Measurements from ENCODE around the gene KSR1. TPM values are rescaled to one million over a fixed set of nuclear protein-coding genes. Genes with fewer than 3 reads are reported as not detected.

KSR1 gene
- polyA plus RNA-seq, 1 of the 3 experiments (the other 2 are of a cell fraction) = 7.5 TPM

DNA sequence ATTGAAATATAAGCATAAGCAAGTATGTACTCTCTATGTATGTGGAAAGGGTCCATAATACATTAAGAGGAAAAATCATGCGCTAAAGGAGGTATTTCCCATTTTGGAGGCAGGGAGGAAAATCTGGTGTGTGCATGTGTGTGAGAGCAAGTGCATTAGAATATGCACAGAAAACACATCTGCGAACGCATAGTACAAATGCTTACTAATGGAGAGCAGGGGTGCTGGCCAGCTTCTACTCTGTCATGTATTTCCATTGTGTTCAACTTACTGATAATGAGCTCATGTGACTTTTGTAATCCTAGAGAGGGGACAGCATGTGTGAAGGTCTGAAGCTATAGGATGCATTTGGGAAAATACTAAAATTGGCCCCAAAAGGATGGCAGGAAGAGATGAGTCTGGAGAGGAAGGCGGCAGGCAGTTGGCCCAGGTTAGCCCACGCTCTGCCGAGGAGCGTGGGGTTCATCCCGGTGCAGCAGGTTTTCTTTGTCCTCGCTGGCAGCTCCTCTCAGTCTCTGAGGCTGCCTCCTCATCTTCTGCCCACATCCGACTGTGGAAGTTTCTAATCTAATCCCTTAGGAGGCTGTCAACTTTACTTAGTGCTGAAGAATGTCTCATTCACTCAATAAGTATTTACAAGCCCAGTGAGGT lies 17.8 kb upstream of the KSR1 start:
- no peak overlapping the region for H3K27ac ChIP-seq (ENCODE audit: low read depth in 2 of 2, low read length in 1 of 2)
- H3K4me1 ChIP-seq (ENCODE audit: control insufficient read depth in 1 of 2, insufficient read depth in 2 of 2, low read depth in 1 of 2, low read length in 1 of 2) = no peaks in the 10 kb centered on the region
- no peak overlapping the region for H3K4me3 ChIP-seq (ENCODE audit: low read depth in 2 of 2, low read length in 1 of 2)
- TF ChIP-seq FOXJ3 (CRISPR knock-in tag; IDR thresholded peaks at IDR 0.05) = no peak
- TF ChIP-seq TAF1 (IDR thresholded peaks at IDR 0.05; ENCODE audit: borderline replicate concordance, low read depth, low read length) = no peak
- no peak for TF ChIP-seq SMC3 (IDR thresholded peaks at IDR 0.05; ENCODE audit: low read depth, low read length)
- TF ChIP-seq ELF1 (IDR thresholded peaks at IDR 0.05) = no peak
- TF ChIP-seq RXRA (IDR thresholded peaks at IDR 0.05; ENCODE audit: borderline replicate concordance, low read depth) = no peak
- TF ChIP-seq MEF2A (IDR thresholded peaks at IDR 0.05; ENCODE audit: borderline replicate concordance, low read depth) = no peak
- TF ChIP-seq YY1 (IDR thresholded peaks at IDR 0.05; ENCODE audit: low read depth) = no peak
- no peak for TF ChIP-seq RFX5 (IDR thresholded peaks at IDR 0.05; ENCODE audit: low read length)
- TF ChIP-seq, protein P1, sequence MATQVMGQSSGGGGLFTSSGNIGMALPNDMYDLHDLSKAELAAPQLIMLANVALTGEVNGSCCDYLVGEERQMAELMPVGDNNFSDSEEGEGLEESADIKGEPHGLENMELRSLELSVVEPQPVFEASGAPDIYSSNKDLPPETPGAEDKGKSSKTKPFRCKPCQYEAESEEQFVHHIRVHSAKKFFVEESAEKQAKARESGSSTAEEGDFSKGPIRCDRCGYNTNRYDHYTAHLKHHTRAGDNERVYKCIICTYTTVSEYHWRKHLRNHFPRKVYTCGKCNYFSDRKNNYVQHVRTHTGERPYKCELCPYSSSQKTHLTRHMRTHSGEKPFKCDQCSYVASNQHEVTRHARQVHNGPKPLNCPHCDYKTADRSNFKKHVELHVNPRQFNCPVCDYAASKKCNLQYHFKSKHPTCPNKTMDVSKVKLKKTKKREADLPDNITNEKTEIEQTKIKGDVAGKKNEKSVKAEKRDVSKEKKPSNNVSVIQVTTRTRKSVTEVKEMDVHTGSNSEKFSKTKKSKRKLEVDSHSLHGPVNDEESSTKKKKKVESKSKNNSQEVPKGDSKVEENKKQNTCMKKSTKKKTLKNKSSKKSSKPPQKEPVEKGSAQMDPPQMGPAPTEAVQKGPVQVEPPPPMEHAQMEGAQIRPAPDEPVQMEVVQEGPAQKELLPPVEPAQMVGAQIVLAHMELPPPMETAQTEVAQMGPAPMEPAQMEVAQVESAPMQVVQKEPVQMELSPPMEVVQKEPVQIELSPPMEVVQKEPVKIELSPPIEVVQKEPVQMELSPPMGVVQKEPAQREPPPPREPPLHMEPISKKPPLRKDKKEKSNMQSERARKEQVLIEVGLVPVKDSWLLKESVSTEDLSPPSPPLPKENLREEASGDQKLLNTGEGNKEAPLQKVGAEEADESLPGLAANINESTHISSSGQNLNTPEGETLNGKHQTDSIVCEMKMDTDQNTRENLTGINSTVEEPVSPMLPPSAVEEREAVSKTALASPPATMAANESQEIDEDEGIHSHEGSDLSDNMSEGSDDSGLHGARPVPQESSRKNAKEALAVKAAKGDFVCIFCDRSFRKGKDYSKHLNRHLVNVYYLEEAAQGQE (IDR thresholded peaks at IDR 0.05; ENCODE audit: low read depth, low read length) = no peak
- no peak for TF ChIP-seq MXI1 (IDR thresholded peaks at IDR 0.05; ENCODE audit: low read depth, low read length)
- TF ChIP-seq, protein P2, sequence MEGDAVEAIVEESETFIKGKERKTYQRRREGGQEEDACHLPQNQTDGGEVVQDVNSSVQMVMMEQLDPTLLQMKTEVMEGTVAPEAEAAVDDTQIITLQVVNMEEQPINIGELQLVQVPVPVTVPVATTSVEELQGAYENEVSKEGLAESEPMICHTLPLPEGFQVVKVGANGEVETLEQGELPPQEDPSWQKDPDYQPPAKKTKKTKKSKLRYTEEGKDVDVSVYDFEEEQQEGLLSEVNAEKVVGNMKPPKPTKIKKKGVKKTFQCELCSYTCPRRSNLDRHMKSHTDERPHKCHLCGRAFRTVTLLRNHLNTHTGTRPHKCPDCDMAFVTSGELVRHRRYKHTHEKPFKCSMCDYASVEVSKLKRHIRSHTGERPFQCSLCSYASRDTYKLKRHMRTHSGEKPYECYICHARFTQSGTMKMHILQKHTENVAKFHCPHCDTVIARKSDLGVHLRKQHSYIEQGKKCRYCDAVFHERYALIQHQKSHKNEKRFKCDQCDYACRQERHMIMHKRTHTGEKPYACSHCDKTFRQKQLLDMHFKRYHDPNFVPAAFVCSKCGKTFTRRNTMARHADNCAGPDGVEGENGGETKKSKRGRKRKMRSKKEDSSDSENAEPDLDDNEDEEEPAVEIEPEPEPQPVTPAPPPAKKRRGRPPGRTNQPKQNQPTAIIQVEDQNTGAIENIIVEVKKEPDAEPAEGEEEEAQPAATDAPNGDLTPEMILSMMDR (IDR thresholded peaks at IDR 0.05) = no peak
- no peak for TF ChIP-seq RAD21 (IDR thresholded peaks at IDR 0.05; ENCODE audit: low read length)
- TF ChIP-seq, protein P3, sequence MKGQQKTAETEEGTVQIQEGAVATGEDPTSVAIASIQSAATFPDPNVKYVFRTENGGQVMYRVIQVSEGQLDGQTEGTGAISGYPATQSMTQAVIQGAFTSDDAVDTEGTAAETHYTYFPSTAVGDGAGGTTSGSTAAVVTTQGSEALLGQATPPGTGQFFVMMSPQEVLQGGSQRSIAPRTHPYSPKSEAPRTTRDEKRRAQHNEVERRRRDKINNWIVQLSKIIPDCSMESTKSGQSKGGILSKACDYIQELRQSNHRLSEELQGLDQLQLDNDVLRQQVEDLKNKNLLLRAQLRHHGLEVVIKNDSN (IDR thresholded peaks at IDR 0.05; ENCODE audit: borderline replicate concordance, low read depth) = no peak
- no peak for TF ChIP-seq FOSL2 (IDR thresholded peaks at IDR 0.05; ENCODE audit: borderline replicate concordance, low read depth)
- TF ChIP-seq, protein P4, sequence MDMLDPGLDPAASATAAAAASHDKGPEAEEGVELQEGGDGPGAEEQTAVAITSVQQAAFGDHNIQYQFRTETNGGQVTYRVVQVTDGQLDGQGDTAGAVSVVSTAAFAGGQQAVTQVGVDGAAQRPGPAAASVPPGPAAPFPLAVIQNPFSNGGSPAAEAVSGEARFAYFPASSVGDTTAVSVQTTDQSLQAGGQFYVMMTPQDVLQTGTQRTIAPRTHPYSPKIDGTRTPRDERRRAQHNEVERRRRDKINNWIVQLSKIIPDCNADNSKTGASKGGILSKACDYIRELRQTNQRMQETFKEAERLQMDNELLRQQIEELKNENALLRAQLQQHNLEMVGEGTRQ (IDR thresholded peaks at IDR 0.05; ENCODE audit: borderline replicate concordance, low read depth, low read length) = no peak
- no peak for TF ChIP-seq JUND (IDR thresholded peaks at IDR 0.05)
- H4K20me1 ChIP-seq (ENCODE audit: insufficient read depth) = no peaks in the 10 kb centered on the region
- no peak overlapping the region for H2AFZ ChIP-seq (ENCODE audit: low read depth)
- H3K4me2 ChIP-seq = no peak overlapping the region
- POLR2A ChIA-PET = no interaction called here
- no peaks in the 10 kb centered on the region for H3K9me3 ChIP-seq
- DNase-seq = no peak
- H3K79me2 ChIP-seq (ENCODE audit: insufficient read depth) = no peaks in the 10 kb centered on the region
- no peaks in the 10 kb centered on the region for H3K27me3 ChIP-seq (ENCODE audit: insufficient read depth)
- no peaks in the 10 kb centered on the region for H3F3A ChIP-seq (replicated peaks; ENCODE audit: insufficient read depth)
- H3K9ac ChIP-seq = no peak overlapping the region
- 92% methylated on average over 10 of the region's 10 CpGs for WGBS (ENCODE audit: low lambda C conversion rate)
- no peaks in the 10 kb centered on the region for H3K36me3 ChIP-seq (replicated peaks in 1 of 2; ENCODE audit: control insufficient read depth in 1 of 2, insufficient read depth in 2 of 2, low read length in 1 of 2)
- no peaks in the 10 kb centered on the region for H3K9me2 ChIP-seq
- CTCF ChIA-PET = interaction anchor here (1.1 kb wide), 2 partner anchors 9 to 201 kb away, joined by 3 to 4 read pairs; no protein-coding TSS in a partner anchor
